ENCODE measurements around the gene TLK2.

Gene TLK2

DNA sequence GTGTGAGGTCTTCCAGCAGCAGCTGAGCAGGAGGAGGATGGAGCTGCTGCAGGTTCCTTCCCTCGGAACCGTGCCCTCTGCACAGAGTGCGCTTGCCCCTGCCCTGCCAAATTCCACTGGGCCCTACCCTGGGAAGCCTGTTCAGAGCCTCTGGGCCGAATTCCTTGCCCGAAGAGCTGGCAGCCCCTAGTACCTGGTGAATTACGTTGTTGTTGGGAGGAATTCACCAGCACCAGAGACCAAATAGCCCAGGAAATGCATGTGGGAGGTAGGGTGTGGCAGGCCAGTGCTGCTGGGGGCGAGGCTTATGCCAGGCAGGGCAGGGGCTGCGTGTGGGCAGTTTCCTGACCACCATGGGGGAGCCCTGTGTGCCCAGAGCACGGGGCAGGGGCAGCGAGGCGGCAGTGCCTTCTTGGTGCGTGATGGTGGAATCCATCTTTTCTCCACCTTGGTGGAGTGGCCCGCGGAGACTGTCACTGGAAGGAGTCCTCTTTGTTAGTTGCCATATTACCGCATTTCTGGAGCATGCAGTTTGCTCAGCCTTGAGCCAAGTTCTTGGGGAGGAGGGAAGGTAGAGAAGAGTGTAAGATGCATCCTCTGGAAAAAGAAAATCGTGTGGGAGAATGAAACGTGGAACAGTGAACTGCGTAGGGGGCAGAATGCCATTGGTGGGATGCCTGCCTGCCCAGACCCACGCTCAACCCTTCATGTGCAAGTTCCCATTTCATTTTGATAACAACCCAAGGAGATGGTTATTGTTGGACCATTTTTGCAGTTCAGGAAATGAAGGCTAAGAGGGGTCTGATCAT, 151.1 kb downstream of the TLK2 start:
- no peak for DNase-seq (ENCODE audit: low read depth)
- no peak overlapping the region for H3K4me3 ChIP-seq (ENCODE audit: low read depth, low read length)
- TF ChIP-seq, protein P1, sequence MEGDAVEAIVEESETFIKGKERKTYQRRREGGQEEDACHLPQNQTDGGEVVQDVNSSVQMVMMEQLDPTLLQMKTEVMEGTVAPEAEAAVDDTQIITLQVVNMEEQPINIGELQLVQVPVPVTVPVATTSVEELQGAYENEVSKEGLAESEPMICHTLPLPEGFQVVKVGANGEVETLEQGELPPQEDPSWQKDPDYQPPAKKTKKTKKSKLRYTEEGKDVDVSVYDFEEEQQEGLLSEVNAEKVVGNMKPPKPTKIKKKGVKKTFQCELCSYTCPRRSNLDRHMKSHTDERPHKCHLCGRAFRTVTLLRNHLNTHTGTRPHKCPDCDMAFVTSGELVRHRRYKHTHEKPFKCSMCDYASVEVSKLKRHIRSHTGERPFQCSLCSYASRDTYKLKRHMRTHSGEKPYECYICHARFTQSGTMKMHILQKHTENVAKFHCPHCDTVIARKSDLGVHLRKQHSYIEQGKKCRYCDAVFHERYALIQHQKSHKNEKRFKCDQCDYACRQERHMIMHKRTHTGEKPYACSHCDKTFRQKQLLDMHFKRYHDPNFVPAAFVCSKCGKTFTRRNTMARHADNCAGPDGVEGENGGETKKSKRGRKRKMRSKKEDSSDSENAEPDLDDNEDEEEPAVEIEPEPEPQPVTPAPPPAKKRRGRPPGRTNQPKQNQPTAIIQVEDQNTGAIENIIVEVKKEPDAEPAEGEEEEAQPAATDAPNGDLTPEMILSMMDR (IDR thresholded peaks at IDR 0.05; ENCODE audit: insufficient read depth, low read depth, low read length, missing control alignments), result no peak

DNA sequence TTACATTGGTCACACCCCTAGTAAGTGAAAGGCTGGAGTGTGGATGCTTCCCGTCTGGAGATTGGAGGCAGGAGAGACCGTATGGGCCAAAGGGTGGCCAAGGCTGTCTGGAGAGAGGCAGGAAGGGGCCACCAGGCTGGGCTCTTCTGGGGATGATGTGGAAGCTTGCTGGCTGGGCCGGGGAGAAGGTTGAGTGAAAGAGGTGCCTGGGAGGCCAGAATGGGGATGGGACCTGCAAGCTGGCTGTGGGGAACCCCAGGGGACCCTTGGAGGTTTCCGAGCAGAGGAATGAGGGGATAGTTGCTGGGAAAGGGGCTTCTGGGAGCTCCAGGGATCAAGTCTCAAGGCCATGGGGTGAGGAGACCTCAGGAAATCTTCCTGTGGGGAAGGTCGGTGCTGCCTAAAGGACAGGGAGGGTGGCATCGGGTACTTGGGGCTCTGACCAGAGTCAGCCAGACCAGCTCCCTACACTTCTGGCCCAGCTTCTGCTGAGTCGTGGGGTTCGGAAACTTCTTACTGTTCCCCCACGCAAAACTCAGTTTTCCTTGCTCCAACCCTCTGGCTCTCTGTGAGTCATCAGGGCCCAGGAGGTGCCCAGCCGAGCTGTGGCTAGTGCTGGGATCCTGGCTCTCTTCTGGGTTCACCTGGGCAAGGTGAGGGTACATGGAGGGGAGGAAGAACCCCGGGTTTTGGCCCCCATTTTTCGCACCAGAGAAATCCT, 151.9 kb downstream of the TLK2 start:
- DNase-seq (ENCODE audit: low read depth), result no peak
- no peak overlapping the region for H3K4me3 ChIP-seq (ENCODE audit: low read depth, low read length)
- TF ChIP-seq, protein P1 (IDR thresholded peaks at IDR 0.05; ENCODE audit: insufficient read depth, low read depth, low read length, missing control alignments), result no peak

DNA sequence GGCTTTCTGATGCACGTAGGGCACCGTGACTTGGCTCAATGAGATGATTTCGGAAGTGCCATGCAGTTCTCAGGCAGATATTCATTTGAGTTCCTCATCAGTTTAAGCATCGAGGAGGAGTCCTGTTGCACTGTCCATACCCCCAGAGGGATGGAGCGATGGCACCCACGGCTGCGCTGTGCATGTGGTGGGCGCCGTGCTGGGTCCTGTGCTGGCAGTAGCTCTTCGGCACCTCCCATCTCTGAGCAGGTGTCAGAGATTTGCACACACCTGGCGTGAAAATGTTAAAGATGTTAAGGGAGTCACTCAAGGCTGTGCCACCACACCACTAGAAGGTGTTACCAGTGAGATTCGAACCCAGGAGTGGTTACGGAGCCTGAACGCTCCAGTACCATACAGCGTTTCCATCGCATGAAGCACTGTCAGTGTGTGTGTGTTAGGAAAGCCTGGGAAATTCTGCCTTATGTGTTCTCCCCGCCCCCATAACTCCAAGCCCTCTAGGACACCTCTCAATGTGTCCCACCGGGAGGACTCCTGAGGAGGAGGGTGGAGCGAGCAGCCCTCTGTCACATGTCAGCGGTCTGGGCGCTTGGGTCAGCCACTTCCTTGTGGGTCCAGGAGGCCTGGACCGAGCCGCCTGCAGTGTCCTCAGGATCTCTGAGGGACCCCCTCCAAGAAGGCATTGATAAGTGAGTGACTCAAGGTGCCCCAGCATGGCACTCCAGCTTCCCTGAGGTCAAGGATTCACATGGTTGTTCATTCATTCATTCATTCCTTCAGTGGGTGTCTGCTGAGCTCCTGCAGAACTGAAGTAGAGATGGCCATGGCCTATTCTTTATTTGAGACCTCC, 152.7 kb downstream of the TLK2 start:
- no peak for DNase-seq (ENCODE audit: low read depth)
- no peak overlapping the region for H3K4me3 ChIP-seq (ENCODE audit: low read depth, low read length)
- TF ChIP-seq, protein P1 (IDR thresholded peaks at IDR 0.05; ENCODE audit: insufficient read depth, low read depth, low read length, missing control alignments), result no peak

DNA sequence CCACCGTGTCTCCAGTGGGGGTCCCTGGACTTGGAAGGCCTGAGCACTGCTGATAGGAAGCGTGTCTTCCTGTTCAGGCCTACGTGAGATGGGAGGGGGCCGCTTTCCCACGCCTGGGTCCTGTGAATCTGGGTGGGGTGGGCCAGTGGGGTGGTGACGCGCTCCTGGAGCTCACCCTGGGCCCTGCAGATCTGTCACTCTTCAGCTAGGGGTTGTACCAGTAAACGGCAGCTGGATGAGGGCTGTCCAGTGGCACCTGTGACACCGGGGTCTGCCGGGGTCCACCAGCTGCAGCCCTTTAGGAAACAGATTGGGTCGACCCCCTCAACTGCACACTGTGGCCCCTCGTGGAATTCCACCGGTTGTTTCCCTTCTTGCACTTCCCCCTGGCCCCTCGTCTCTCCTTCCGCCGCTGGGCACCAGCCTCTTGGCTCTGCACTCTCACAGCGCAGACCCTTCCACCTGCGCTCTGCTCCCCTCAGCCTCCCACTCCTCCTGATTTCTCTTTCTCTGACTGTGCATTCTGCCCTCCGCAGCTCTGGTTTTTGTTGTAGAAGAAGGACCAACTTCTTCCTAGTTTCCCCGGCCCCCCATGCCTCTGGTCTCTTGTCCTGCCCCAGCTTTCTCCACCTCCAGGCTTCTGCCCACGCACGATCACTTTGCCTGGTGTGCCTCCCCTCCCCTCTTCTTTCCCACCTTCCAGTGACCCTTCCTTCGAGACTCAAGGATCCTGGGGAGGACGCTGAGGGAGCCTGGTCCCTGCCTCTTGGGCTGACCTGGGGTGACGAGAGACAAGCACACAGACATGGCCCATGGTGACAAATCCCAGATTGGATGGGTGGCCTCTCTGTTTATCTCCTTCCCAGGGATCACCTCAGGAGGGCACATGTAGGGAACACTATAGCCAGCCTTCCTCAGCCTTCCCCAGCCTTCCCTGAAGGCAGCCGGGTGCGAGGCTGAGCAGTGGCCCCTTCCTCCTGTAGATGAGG, 153.6 kb downstream of the TLK2 start:
- TF ChIP-seq, protein P1 (IDR thresholded peaks at IDR 0.05; ENCODE audit: insufficient read depth, low read depth, low read length, missing control alignments), result no peak
- DNase-seq (ENCODE audit: low read depth), result no peak
- no peak overlapping the region for H3K4me3 ChIP-seq (ENCODE audit: low read depth, low read length)

DNA sequence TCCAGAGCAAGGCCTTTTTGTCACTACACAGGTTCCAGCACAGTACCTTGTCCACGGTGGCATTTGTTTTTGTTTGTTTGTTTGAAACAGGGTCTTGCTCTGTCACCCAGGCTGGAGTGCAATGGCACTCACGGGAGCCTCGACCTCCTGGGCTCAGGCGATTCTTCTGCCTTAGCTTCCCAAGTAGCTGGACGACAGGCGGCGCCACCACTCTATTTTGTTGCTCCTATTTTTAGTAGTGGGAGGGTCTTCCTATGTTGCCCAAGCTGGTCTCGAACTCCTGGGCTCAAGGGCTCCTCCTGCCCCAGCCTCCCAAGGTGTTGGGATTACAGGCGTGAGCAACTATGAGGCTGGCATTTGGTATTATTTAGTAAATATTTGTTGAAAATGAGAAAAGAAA, 159.2 kb downstream of the TLK2 start:
- TF ChIP-seq, protein P1 (IDR thresholded peaks at IDR 0.05; ENCODE audit: insufficient read depth, low read depth, low read length, missing control alignments), result no peak
- DNase-seq (ENCODE audit: low read depth), result no peak
- H3K4me3 ChIP-seq (ENCODE audit: low read depth, low read length), result no peak overlapping the region

DNA sequence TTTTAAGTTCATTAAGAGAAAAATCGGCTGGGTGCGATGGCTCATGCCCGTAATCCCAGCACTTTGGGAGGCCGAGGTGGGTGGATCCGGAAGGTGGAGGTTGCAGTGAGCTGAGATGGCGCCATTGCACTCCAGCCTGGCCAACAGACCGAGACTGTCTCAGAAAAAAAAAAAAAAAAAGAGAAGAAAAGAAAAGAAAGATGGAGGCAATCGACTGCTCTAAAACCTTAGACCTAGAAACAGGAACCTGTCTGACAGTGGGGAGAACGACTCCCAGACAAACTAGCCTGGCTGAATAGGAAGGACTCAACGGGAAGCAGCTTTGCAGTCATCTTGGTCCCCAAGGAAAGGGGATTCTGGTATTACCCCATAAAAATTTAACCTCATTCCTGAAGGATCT, 162.5 kb downstream of the TLK2 start:
- DNase-seq (ENCODE audit: low read depth), result no peak
- H3K4me3 ChIP-seq (ENCODE audit: low read depth, low read length), result no peak overlapping the region
- TF ChIP-seq, protein P1 (IDR thresholded peaks at IDR 0.05; ENCODE audit: insufficient read depth, low read depth, low read length, missing control alignments), result no peak

All from GM12865 (cell line).